ENCODE data around the gene RNU5D-1. TPM values are rescaled to one million over a fixed set of nuclear protein-coding genes. Genes with fewer than 3 reads are reported as not detected.

The RNU5D-1 gene
- total and polyA plus RNA-seq, 2 of the 13 experiments (the other 11 are each of a cell fraction or from before 2014, with no cell fraction given), result 165 TPM; not detected in 1

DNA sequence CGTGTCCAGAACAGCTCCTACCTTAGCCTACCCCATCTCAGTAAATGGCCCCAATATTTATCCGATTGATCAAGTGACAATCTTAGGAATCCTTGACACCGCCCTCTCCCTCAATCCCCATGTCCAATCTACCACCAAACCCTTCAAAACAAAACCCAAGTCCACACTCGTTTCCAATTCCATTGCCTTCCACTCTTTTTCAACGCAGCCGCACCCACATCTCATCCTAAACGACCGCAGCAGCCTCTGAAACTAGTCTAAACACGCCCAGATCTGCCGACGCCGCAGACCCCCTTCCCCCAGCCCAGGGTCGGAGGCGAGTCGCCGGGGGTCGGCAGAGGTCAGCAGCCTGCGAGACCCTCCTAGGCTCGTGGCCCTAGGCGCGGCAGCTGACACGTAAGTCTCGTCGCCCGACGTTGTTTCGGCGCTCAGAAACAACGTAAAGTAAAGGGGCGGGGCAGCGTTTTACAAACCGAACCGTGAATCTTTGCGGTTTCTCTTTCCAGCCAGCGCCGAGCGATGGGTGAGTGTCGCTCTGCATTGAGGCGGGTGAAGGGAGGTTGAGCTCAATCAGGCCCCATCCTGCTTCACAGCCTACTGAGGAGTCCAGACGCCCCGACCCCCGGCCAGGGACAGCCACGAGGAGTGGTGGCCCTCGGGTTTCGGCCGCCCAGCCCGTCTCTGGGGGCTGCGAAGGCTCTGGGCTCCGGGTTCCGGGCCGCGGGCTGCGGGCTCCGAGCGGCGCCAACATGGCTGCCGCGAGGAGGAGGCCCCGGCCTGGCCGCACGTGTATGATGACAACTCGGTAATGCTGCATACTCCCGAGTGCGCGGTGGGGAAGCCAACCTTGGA is 44.3 kb upstream of the RNU5D-1 start, which contains the start of gene RPS8 (continued):
- TF ChIP-seq ZBTB25 (CRISPR knock-in tag; IDR thresholded peaks at IDR 0.05) (peak; percentile 73), SNAPC4 (CRISPR knock-in tag; IDR thresholded peaks at IDR 0.05) (peak; percentile 91; the same call in 1 of the 2 replicates), JUNB (CRISPR knock-in tag; IDR thresholded peaks at IDR 0.05; ENCODE audit: borderline replicate concordance) (no peak), ZNF639 (CRISPR knock-in tag; conservative IDR thresholded peaks at IDR 0.05) (peak; percentile 37; the same call in 1 of the 2 replicates), SNAI1 (CRISPR knock-in tag; IDR thresholded peaks at IDR 0.05; ENCODE audit: borderline replicate concordance) (no peak), ZFP90 (CRISPR knock-in tag; IDR thresholded peaks at IDR 0.05; ENCODE audit: borderline replicate concordance) (peak; percentile 87; the same call in 1 of the 2 replicates), BCL3 (CRISPR knock-in tag; IDR thresholded peaks at IDR 0.05) (peak; percentile 41; the same call in 1 of the 2 replicates), SMYD3 (CRISPR knock-in tag; IDR thresholded peaks at IDR 0.05) (peak; percentile 71; the same call in 1 of the 2 replicates), ATF3 (CRISPR knock-in tag; IDR thresholded peaks at IDR 0.05) (no peak), ZMYM4 (CRISPR knock-in tag; IDR thresholded peaks at IDR 0.05) (peak; percentile 71; the same call in 1 of the 2 replicates), ZSCAN31 (CRISPR knock-in tag; IDR thresholded peaks at IDR 0.05; ENCODE audit: low read depth) (peak; percentile 50), CHCHD3 (CRISPR knock-in tag; IDR thresholded peaks at IDR 0.05) (no peak)
- TF ChIP-seq, protein P1, sequence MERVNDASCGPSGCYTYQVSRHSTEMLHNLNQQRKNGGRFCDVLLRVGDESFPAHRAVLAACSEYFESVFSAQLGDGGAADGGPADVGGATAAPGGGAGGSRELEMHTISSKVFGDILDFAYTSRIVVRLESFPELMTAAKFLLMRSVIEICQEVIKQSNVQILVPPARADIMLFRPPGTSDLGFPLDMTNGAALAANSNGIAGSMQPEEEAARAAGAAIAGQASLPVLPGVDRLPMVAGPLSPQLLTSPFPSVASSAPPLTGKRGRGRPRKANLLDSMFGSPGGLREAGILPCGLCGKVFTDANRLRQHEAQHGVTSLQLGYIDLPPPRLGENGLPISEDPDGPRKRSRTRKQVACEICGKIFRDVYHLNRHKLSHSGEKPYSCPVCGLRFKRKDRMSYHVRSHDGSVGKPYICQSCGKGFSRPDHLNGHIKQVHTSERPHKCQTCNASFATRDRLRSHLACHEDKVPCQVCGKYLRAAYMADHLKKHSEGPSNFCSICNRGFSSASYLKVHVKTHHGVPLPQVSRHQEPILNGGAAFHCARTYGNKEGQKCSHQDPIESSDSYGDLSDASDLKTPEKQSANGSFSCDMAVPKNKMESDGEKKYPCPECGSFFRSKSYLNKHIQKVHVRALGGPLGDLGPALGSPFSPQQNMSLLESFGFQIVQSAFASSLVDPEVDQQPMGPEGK (CRISPR knock-in tag; IDR thresholded peaks at IDR 0.05), result peak; percentile 39; the same call in 1 of the 2 replicates
- TF ChIP-seq, protein P2, sequence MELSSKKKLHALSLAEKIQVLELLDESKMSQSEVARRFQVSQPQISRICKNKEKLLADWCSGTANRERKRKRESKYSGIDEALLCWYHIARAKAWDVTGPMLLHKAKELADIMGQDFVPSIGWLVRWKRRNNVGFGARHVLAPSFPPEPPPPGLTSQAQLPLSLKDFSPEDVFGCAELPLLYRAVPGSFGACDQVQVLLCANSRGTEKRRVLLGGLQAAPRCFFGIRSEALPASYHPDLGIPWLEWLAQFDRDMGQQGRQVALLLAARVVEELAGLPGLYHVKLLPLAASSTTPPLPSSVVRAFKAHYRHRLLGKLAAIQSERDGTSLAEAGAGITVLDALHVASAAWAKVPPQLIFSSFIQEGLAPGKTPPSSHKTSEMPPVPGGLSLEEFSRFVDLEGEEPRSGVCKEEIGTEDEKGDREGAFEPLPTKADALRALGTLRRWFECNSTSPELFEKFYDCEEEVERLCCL (CRISPR knock-in tag; IDR thresholded peaks at IDR 0.05; ENCODE audit: borderline replicate concordance), result peak; percentile 36; the same call in 1 of the 2 replicates

All from HepG2 (cell line).